ENCODE measurements around the gene GSS.

DNA sequence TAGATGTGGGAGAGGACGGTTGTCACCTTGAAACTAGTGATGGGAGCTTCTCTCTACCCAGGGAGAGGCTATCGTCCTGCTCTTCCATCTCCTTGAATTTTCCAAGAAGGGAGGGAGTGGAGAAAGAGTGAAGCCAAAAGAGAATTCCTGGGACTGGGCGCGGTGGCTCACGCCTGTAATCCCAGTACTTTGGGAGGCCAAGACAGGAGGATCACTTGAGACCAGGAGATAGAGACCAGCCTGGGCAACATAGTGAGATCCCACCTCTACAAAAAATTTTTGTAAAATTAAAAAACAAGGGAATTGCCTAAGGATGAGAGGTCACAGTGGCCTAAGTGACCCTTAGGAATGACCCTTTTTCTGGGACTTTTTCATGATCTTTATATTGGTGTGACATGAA lies 8.9 kb upstream of the GSS start:
- TF ChIP-seq, protein P1, sequence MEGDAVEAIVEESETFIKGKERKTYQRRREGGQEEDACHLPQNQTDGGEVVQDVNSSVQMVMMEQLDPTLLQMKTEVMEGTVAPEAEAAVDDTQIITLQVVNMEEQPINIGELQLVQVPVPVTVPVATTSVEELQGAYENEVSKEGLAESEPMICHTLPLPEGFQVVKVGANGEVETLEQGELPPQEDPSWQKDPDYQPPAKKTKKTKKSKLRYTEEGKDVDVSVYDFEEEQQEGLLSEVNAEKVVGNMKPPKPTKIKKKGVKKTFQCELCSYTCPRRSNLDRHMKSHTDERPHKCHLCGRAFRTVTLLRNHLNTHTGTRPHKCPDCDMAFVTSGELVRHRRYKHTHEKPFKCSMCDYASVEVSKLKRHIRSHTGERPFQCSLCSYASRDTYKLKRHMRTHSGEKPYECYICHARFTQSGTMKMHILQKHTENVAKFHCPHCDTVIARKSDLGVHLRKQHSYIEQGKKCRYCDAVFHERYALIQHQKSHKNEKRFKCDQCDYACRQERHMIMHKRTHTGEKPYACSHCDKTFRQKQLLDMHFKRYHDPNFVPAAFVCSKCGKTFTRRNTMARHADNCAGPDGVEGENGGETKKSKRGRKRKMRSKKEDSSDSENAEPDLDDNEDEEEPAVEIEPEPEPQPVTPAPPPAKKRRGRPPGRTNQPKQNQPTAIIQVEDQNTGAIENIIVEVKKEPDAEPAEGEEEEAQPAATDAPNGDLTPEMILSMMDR (conservative IDR thresholded peaks at IDR 0.05; ENCODE audit: low read depth, low read length), result no peak
- TF ChIP-seq EZH2 (IDR thresholded peaks at IDR 0.05; ENCODE audit: low read length, unreplicated experiment), result no peak
